GM18951 (cell line): Measurements from ENCODE around the gene COBL.

Source experiments
- POLR2A ChIP-seq: IDR thresholded peaks from 4 replicates; pipeline ENCODE4 v1.6.1; 2011; ENCODE audit warnings: mild to moderate bottlenecking; ENCODE audit not compliant: insufficient read length, insufficient read depth; ENCODE audit errors: extremely low read depth
- in situ Hi-C: fragments of 300-500 bp; cut with MboI; formaldehyde crosslinking; loops from one replicate; pipeline ENCODE4 v1.12.0; 2022; ENCODE audit warnings: low sequenced_read_pairs, mixed read lengths, inconsistent platforms; ENCODE audit not compliant: unreplicated experiment

The COBL gene

GRCh38 chr7:50973814-50974213 lies 342.8 kb downstream of the COBL start:
- in situ Hi-C loops = no loop called here
- no peak for TF ChIP-seq POLR2A

- no peak for TF ChIP-seq POLR2A
- in situ Hi-C loops = no loop called here
Observed at GRCh38 chr7:50970092-50970491, 346.5 kb downstream of the COBL start.
